Endothelial cell (in vitro differentiated cells): ENCODE measurements around the gene SPDYE4. TPM values are rescaled to one million over a fixed set of nuclear protein-coding genes. Genes with fewer than 3 reads are reported as not detected.
A peak's percentile ranks its signal among the peaks of the same experiment; 100 is the strongest.

ENCODE experiments used
- DNase-seq: peaks from one replicate; pipeline ENCODE4 v3.0.0; 2021; ENCODE audit warnings: low spot score
- H3K27ac Mint-ChIP-seq: one replicate; pipeline ENCODE4 v1.8.0; 2021; ENCODE audit warnings: mixed read lengths, inconsistent platforms; ENCODE audit not compliant: unreplicated experiment
- H3K27me3 Mint-ChIP-seq: one replicate; pipeline ENCODE4 v1.8.0; 2021; ENCODE audit warnings: mild to moderate bottlenecking, moderate library complexity, mixed read lengths, inconsistent platforms; ENCODE audit not compliant: unreplicated experiment
- H3K36me3 Mint-ChIP-seq: one replicate; pipeline ENCODE4 v1.8.0; 2021; ENCODE audit warnings: mild to moderate bottlenecking, low read depth, mixed read lengths, inconsistent platforms; ENCODE audit not compliant: unreplicated experiment
- H3K4me1 Mint-ChIP-seq: one replicate; pipeline ENCODE4 v1.8.0; 2021; ENCODE audit warnings: mild to moderate bottlenecking, mixed read lengths, inconsistent platforms; ENCODE audit not compliant: unreplicated experiment
- H3K4me3 Mint-ChIP-seq: one replicate; pipeline ENCODE4 v1.8.0; 2021; ENCODE audit warnings: mild to moderate bottlenecking, mixed read lengths, inconsistent platforms; ENCODE audit not compliant: unreplicated experiment
- H3K9me3 Mint-ChIP-seq: one replicate; pipeline ENCODE4 v1.8.0; 2021; ENCODE audit warnings: mixed read lengths, inconsistent platforms; ENCODE audit not compliant: unreplicated experiment
- CTCF ChIP-seq: fragments of 200-600 bp; sonication (generic); IDR thresholded peaks from one replicate; pipeline ENCODE4 v1.5.0; 2021; ENCODE audit warnings: antibody characterized with exemption; ENCODE audit not compliant: unreplicated experiment
- total RNA-seq: library from RNA; stranded (reverse); fragmentation: NEBNext Ultra II Directional; extraction: Animal tissue kit (Norgen Biotek cat#: 25700); gene quantifications from one replicate; pipeline ENCODE4 v1.2.1, GENCODE V29; 2021; ENCODE audit not compliant: unreplicated experiment

Gene SPDYE4
- total RNA-seq, 1 donor from 2014 or later = not detected

GRCh38 chr17:8791910-8792270 is 33.5 kb upstream of the SPDYE4 start:
- peaks cover 16% of the 10 kb centered on the region for H3K4me1 Mint-ChIP-seq
- no peak for TF ChIP-seq CTCF
- DNase-seq = no peak
- no peak overlapping the region for H3K27ac Mint-ChIP-seq
- H3K27me3 Mint-ChIP-seq = no peaks in the 10 kb centered on the region
- no peaks in the 10 kb centered on the region for H3K9me3 Mint-ChIP-seq
- H3K36me3 Mint-ChIP-seq = no peaks in the 10 kb centered on the region
- H3K4me3 Mint-ChIP-seq = no peak overlapping the region

- Mint-ChIP-seq H3K9me3 (no peaks in the 10 kb centered on the region), H3K4me3 (no peak overlapping the region), H3K4me1 (peaks cover 16% of the 10 kb centered on the region), H3K27me3 (no peaks in the 10 kb centered on the region), H3K36me3 (no peaks in the 10 kb centered on the region), H3K27ac (no peak overlapping the region)
- no peak for DNase-seq
- TF ChIP-seq CTCF = peak; percentile 58
Measured at GRCh38 chr17:8791248-8791909, 33.0 kb upstream of the SPDYE4 start.

- H3K36me3 Mint-ChIP-seq = no peaks in the 10 kb centered on the region
- H3K27me3 Mint-ChIP-seq = no peaks in the 10 kb centered on the region
- TF ChIP-seq CTCF = no peak
- no peak for DNase-seq
- no peak overlapping the region for H3K4me3 Mint-ChIP-seq
- H3K4me1 Mint-ChIP-seq = peaks cover 17% of the 10 kb centered on the region
- H3K27ac Mint-ChIP-seq = no peak overlapping the region
- no peaks in the 10 kb centered on the region for H3K9me3 Mint-ChIP-seq
Measured at GRCh38 chr17:8789743-8790142, 31.4 kb upstream of the SPDYE4 start.

GRCh38 chr17:8788998-8789397 is 30.7 kb upstream of the SPDYE4 start:
- Mint-ChIP-seq H3K9me3 (no peaks in the 10 kb centered on the region), H3K4me3 (no peak overlapping the region), H3K4me1 (peaks cover 10% of the 10 kb centered on the region), H3K27ac (no peak overlapping the region), H3K36me3 (no peaks in the 10 kb centered on the region), H3K27me3 (no peaks in the 10 kb centered on the region)
- DNase-seq = no peak
- no peak for TF ChIP-seq CTCF

- H3K4me1 Mint-ChIP-seq = peaks cover 3% of the 10 kb centered on the region
- TF ChIP-seq CTCF = peak; percentile 81
- H3K4me3 Mint-ChIP-seq = no peak overlapping the region
- H3K27me3 Mint-ChIP-seq = no peaks in the 10 kb centered on the region
- no peaks in the 10 kb centered on the region for H3K36me3 Mint-ChIP-seq
- DNase-seq = peak; percentile 92
- H3K9me3 Mint-ChIP-seq = no peaks in the 10 kb centered on the region
- H3K27ac Mint-ChIP-seq = no peak overlapping the region
Measured at GRCh38 chr17:8785547-8786413, 27.4 kb upstream of the SPDYE4 start.
